Activated CD4-positive, alpha-beta T cell treated with anti-CD3 and anti-CD28 coated beads, Interleukin-2, amount 10 ng/mL, durations not matched to agents 7 days and 5 days (primary cell): ENCODE data around the gene PODXL2. TPM values are rescaled to one million over a fixed set of nuclear protein-coding genes. Genes with fewer than 3 reads are reported as not detected.
A peak's percentile ranks its signal among the peaks of the same experiment; 100 is the strongest.
"Not testable (repeated sequence)": the region's sequence is repeated elsewhere in the genome, so short reads cannot be mapped to it uniquely, and the experiment has no call there.

Source experiments
- CTCF ChIA-PET: fragments of 350-600 bp; sonication (Branson Sonifier 250); formaldehyde crosslinking; loops from one replicate; lab custom pipeline; 2021; ENCODE audit warnings: antibody characterized with exemption; lab: Charles Lee
- POLR2A ChIA-PET: fragments of 350-600 bp; sonication (Branson Sonifier 250); formaldehyde crosslinking; loops from one replicate; lab custom pipeline; 2021; ENCODE audit warnings: antibody characterized with exemption; lab: Charles Lee
- DNase-seq: peaks from one replicate; pipeline ENCODE4 v3.0.0-alpha.2; 2020
- H3K27ac Mint-ChIP-seq: one replicate; pipeline ENCODE4 v1.8.0; 2021; ENCODE audit warnings: mild to moderate bottlenecking, moderate library complexity, mixed read lengths
- H3K27me3 Mint-ChIP-seq: one replicate; pipeline ENCODE4 v1.8.0; 2021; ENCODE audit warnings: mixed read lengths
- H3K36me3 Mint-ChIP-seq: one replicate; pipeline ENCODE4 v1.8.0; 2021; ENCODE audit warnings: low read depth, mixed read lengths
- H3K4me1 Mint-ChIP-seq: one replicate; pipeline ENCODE4 v1.8.0; 2021; ENCODE audit warnings: mixed read lengths
- H3K4me3 Mint-ChIP-seq: one replicate; pipeline ENCODE4 v1.8.0; 2021; ENCODE audit warnings: mild to moderate bottlenecking, moderate library complexity, mixed read lengths
- H3K9me3 Mint-ChIP-seq: one replicate; pipeline ENCODE4 v1.8.0; 2021; ENCODE audit warnings: mixed read lengths
- total RNA-seq, 2 experiments: library from RNA; stranded (reverse); gene quantifications; one replicate each; pipeline ENCODE4 v1.2.3, GENCODE V29; 2021

The PODXL2 gene
- total RNA-seq, 2 experiments from 2014 or later: 2.7 to 2.9 TPM

DNA sequence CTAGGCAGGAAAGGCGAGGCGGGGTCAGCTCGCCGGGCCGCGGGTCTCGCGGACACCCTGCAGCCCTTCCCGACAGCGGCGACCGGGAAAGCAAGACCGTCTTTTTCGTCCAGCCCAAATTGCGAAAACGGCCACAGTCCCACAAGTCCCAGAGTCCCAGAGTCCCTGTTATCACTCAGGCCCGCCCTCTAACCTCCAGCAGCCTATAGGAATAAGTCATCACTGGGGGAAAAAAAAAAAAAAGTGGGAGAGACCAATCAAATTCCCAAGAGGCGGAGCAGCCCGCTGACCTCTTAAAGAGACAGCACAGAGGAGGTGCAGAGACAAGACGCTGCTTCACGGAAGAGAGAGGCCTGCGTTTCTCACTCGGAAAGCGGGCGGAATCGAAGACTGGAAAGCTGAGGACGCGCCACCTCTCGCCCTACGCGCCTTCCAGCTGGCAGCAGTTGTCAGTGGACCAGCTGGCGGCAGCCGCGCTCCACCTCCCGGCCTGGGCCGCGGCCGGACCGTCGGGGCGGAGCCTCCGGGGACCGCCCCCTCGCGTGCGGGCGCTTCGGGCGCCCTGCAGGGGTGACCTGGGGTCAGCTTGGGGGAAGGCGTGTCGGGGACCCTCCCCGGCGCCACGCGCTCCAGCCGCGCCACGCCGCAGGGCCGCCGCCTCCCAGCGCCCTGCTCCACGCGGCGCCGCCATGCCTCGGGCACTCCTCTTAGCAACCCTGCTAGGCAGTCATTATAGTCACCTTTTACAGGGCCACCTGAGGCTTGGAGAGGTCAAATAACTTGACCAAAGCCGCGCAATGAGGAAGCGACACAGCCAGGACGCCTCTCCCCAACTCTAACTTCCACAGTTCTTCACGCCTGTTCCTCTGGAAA is 38.2 kb upstream of the PODXL2 start, which contains the start of gene TPRA1:
Gene TPRA1 (minus strand): TSS at position 141 of the 873 bp plus-strand sequence. CDS start 10,587 bp downstream, outside the sequence.
- Mint-ChIP-seq H3K27ac (peak within 1 kb of the TSS; percentile 97), H3K4me3 (peak within 1 kb of the TSS; percentile 91), H3K9me3 (no peaks in the 10 kb centered on the region), H3K36me3 (no peaks in the 10 kb centered on the region), H3K27me3 (no peaks in the 10 kb centered on the region), H3K4me1 (peaks cover 35% of the 10 kb centered on the region)
- DNase-seq: peak; percentile 90
- CTCF ChIA-PET: interaction anchor here (0.8 to 1.5 kb wide), 2 partner anchors 16 to 43 kb away, joined by 3 to 8 read pairs; no protein-coding TSS in a partner anchor
- POLR2A ChIA-PET: interaction anchor here (1.1 kb wide), 1 partner anchor 16 kb away, joined by 3 read pairs; no protein-coding TSS in a partner anchor

DNA sequence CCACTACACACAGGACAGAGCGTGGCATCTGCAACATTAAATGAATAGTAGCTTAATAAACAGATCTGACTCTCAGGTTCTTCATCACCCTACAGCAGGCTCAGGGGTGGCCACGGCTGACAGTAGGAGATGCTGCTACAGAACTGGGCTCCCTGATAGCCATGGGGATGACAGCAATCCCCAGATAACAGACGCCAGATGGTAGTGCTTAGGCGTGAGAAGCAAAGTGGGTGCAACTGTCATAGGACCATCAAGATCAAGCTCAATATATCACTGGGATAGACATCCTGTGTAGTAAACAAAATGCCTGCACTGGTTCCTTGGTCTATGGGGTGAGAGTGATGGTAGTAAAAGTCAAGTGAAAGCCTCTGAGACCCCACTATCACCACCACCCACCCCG is 35.8 kb upstream of the PODXL2 start:
- H3K4me1 Mint-ChIP-seq: peaks cover 43% of the 10 kb centered on the region
- no peak for DNase-seq
- no peaks in the 10 kb centered on the region for H3K27me3 Mint-ChIP-seq
- no peak overlapping the region for H3K4me3 Mint-ChIP-seq
- H3K9me3 Mint-ChIP-seq: no peaks in the 10 kb centered on the region
- no peaks in the 10 kb centered on the region for H3K36me3 Mint-ChIP-seq
- ChIA-PET POLR2A (no interaction called here), CTCF (interaction anchor here (0.6 kb wide), 1 partner anchor 247 kb away, joined by 3 read pairs; no protein-coding TSS in a partner anchor)
- no peak overlapping the region for H3K27ac Mint-ChIP-seq

DNA sequence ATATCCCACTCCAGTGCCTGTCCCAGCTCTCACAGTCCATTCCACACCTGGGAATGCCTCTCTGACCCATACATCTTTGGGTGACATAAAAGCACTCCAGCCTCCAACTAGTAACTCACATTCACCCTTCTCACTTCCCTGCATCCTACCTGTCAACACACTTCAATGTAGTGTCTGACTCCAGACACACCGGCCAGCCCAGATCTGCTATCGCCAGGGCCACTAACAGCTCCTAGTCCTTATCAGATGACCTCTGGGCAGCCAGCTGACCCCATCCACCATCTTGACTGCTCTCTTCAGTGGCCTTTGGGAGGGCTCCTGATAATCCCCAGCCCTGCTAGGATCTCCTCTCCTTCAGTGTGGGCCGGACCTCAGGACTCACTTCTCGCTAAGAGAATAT is 33.7 kb upstream of the PODXL2 start:
- no peaks in the 10 kb centered on the region for H3K9me3 Mint-ChIP-seq
- no peak for DNase-seq
- POLR2A ChIA-PET: no interaction called here
- CTCF ChIA-PET: no interaction called here
- H3K27ac Mint-ChIP-seq: no peak overlapping the region
- no peaks in the 10 kb centered on the region for H3K27me3 Mint-ChIP-seq
- H3K4me1 Mint-ChIP-seq: peaks cover 45% of the 10 kb centered on the region
- peaks cover 9% of the 10 kb centered on the region for H3K36me3 Mint-ChIP-seq
- H3K4me3 Mint-ChIP-seq: no peak overlapping the region

- peak overlapping the region; percentile 85 for H3K4me3 Mint-ChIP-seq
- H3K36me3 Mint-ChIP-seq: peaks cover 24% of the 10 kb centered on the region
- DNase-seq: no peak
- no peaks in the 10 kb centered on the region for H3K9me3 Mint-ChIP-seq
- no peaks in the 10 kb centered on the region for H3K27me3 Mint-ChIP-seq
- ChIA-PET POLR2A (interaction anchor here (0.6 to 1.1 kb wide), 2 partner anchors 22 to 82 kb away, joined by 3 read pairs; no protein-coding TSS in a partner anchor), CTCF (interaction anchor here (0.6 to 4.6 kb wide), 7 partner anchors 8 to 557 kb away, joined by 3 to 20 read pairs (median 4); partner anchors contain the start of gene PODXL2)
- H3K27ac Mint-ChIP-seq: peak overlapping the region; percentile 94
- H3K4me1 Mint-ChIP-seq: peaks cover 51% of the 10 kb centered on the region
Measured at GRCh38 chr3:127597020-127597771, 31.8 kb upstream of the PODXL2 start.

DNA sequence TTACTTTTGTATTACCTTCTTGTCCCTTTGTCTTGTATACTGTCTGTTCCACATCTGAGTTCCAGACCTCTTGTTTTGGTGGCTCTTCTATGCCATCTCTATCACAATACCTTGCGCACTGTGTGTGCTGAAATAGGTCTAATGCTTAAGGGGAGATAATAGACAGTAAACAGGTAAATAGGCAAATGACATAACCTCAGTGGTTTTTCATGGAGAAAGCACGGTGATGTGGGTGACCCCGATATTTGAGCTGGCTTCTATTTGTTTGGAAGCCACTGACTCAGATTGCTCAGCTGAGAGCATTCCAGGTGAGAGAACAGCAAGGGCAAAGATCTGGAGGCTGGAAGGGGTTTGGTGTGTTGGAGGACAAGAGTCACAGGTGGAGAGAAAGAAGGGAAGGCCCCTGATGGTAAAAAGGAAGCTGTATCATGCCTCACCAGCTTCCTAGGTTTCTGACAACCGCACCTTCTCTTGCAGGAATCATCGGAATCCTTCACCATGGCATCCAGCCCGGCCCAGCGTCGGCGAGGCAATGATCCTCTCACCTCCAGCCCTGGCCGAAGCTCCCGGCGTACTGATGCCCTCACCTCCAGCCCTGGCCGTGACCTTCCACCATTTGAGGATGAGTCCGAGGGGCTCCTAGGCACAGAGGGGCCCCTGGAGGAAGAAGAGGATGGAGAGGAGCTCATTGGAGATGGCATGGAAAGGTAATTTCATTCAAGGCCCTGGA is 30.0 kb upstream of the PODXL2 start:
- peaks cover 31% of the 10 kb centered on the region for H3K36me3 Mint-ChIP-seq
- POLR2A ChIA-PET: interaction anchor here (1.2 kb wide), 1 partner anchor 11 kb away, joined by 3 read pairs; no protein-coding TSS in a partner anchor
- CTCF ChIA-PET: interaction anchor here (0.7 to 4.6 kb wide), 5 partner anchors 10 to 90 kb away, joined by 3 to 20 read pairs (median 5); no protein-coding TSS in a partner anchor
- peaks cover 57% of the 10 kb centered on the region for H3K4me1 Mint-ChIP-seq
- no peaks in the 10 kb centered on the region for H3K9me3 Mint-ChIP-seq
- peak overlapping the region; percentile 94 for H3K27ac Mint-ChIP-seq
- H3K4me3 Mint-ChIP-seq: peak overlapping the region; percentile 85
- DNase-seq: no peak
- no peaks in the 10 kb centered on the region for H3K27me3 Mint-ChIP-seq

- no peaks in the 10 kb centered on the region for H3K27me3 Mint-ChIP-seq
- peak overlapping the region; percentile 37 for H3K4me3 Mint-ChIP-seq
- no peak overlapping the region for H3K27ac Mint-ChIP-seq
- peaks cover 62% of the 10 kb centered on the region for H3K4me1 Mint-ChIP-seq
- DNase-seq: no peak
- CTCF ChIA-PET: interaction anchor here (1.4 to 4.6 kb wide), 3 partner anchors 12 to 26 kb away, joined by 5 to 20 read pairs (median 14); no protein-coding TSS in a partner anchor
- no peaks in the 10 kb centered on the region for H3K9me3 Mint-ChIP-seq
- POLR2A ChIA-PET: no interaction called here
- peaks cover 40% of the 10 kb centered on the region for H3K36me3 Mint-ChIP-seq
Measured at GRCh38 chr3:127600749-127601456, 28.1 kb upstream of the PODXL2 start.

- Mint-ChIP-seq H3K9me3 (no peaks in the 10 kb centered on the region), H3K4me3 (no peak overlapping the region), H3K27me3 (no peaks in the 10 kb centered on the region), H3K27ac (no peak overlapping the region), H3K4me1 (peaks cover 61% of the 10 kb centered on the region), H3K36me3 (peaks cover 66% of the 10 kb centered on the region)
- ChIA-PET CTCF (no interaction called here), POLR2A (no interaction called here)
- no peak for DNase-seq
Measured at GRCh38 chr3:127604035-127604434, 24.9 kb upstream of the PODXL2 start.

GRCh38 chr3:127604546-127605165 is 24.3 kb upstream of the PODXL2 start:
- Mint-ChIP-seq H3K36me3 (peaks cover 67% of the 10 kb centered on the region), H3K9me3 (no peaks in the 10 kb centered on the region), H3K4me3 (no peak overlapping the region), H3K27ac (peak overlapping the region; percentile 2), H3K4me1 (peaks cover 60% of the 10 kb centered on the region), H3K27me3 (no peaks in the 10 kb centered on the region)
- no peak for DNase-seq
- POLR2A ChIA-PET: no interaction called here
- CTCF ChIA-PET: no interaction called here

DNA sequence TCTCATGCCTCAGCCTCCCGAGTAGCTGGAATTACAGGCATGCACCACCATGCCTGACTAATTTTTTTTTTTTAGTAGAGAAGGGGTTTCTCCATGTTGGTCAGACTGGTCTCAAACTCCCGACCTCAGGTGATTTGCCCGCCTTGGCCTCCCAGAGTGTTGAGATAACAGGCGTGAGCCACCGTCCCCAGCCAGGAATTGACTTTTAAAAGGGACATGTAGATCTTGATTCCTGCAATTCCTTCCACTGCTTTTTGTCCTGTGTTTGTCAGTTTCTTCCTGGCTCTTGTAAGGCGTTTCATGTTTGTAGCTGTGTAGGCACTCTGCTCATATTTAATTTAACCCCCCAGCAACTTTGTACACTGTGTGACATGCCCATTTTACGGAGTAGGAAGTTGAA is 23.4 kb upstream of the PODXL2 start:
- H3K4me3 Mint-ChIP-seq, H3K9me3 Mint-ChIP-seq, POLR2A ChIA-PET, DNase-seq, H3K27me3 Mint-ChIP-seq: not testable (repeated sequence)
- Mint-ChIP-seq H3K4me1 (peaks cover 60% of the 10 kb centered on the region), H3K27ac (peak overlapping the region; percentile 36), H3K36me3 (peaks cover 69% of the 10 kb centered on the region)
- CTCF ChIA-PET: interaction anchor here (0.7 to 0.8 kb wide), 2 partner anchors 30 to 57 kb away, joined by 3 read pairs; no protein-coding TSS in a partner anchor

- Mint-ChIP-seq H3K4me3 (no peak overlapping the region), H3K27ac (peak overlapping the region; percentile 16), H3K27me3 (no peaks in the 10 kb centered on the region), H3K9me3 (no peaks in the 10 kb centered on the region), H3K4me1 (peaks cover 54% of the 10 kb centered on the region), H3K36me3 (peaks cover 67% of the 10 kb centered on the region)
- no peak for DNase-seq
- ChIA-PET POLR2A (no interaction called here), CTCF (interaction anchor here (0.7 to 0.8 kb wide), 2 partner anchors 31 to 58 kb away, joined by 3 read pairs; no protein-coding TSS in a partner anchor)
Measured at GRCh38 chr3:127606086-127606805, 22.7 kb upstream of the PODXL2 start.
